IMR-90 (cell line): ENCODE results near the gene CARD10.

Experiments used
- CTCF ChIP-seq: conservative IDR thresholded peaks from 2 replicates; pipeline ENCODE4 v1.5.1; 2012; ENCODE audit warnings: mild to moderate bottlenecking, low read depth, low read length, improper control_type of control experiment
- MXI1 ChIP-seq: IDR thresholded peaks from 2 replicates; pipeline ENCODE4 v1.6.1; 2012; ENCODE audit warnings: low read depth, mild to moderate bottlenecking, low read length, moderate library complexity, borderline replicate concordance
- POLR2A ChIP-seq: IDR thresholded peaks from 2 replicates; pipeline ENCODE4 v1.6.1; 2012; ENCODE audit warnings: mild to moderate bottlenecking, low read depth, low read length

GRCh38 chr22:37454857-37455686 lies 64.1 kb downstream of the CARD10 start:
- no peak for TF ChIP-seq CTCF
- TF ChIP-seq POLR2A: no peak; the same call in 1 of the 2 replicates
- TF ChIP-seq MXI1: peak; percentile 92
